ENCODE results near the gene KRTAP9-4.
"Not testable (repeated sequence)": the region's sequence is repeated elsewhere in the genome, so short reads cannot be mapped to it uniquely, and the experiment has no call there.

Gene KRTAP9-4

DNA sequence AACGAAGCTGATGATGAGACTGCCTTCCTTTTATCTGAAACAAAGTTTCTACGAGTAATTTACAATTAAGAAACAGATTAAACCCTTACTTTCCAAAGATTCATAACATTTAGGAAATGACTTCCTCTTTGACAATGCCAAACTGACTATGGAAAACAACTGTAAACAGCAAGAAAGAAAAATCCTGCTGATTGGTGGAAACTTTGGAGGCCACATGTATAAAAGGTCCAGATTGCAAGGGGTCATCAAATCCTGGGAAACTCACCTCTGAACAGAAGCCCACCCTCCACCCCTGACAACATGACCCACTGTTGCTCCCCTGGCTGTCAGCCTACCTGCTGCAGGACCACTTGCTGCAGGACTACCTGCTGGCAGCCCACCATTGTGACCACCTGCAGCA, 15.6 kb downstream of the KRTAP9-4 start, which contains the start of gene KRTAP9-6:
TSS of gene KRTAP9-6 (plus strand) at position 301 of the 400 bp plus-strand sequence. CDS start at position 301, 0 bp downstream.
- no peak within 1 kb of the TSS for H3K27ac ChIP-seq (ENCODE audit: low read depth, low read length)
- H3K36me3 ChIP-seq (ENCODE audit: control insufficient read depth in 5 of 5, insufficient read depth in 5 of 5, low read length in 5 of 5) = no peaks in the 10 kb centered on the region
- H3K4me1 ChIP-seq (ENCODE audit: control insufficient read depth in 5 of 5, insufficient read depth in 5 of 5, low read length in 5 of 5) = no peaks in the 10 kb centered on the region
- H3K9me3 ChIP-seq (ENCODE audit: control insufficient read depth in 5 of 5, low read length in 5 of 5) = no peaks in the 10 kb centered on the region
- H3K4me3 ChIP-seq (ENCODE audit: low read depth in 1 of 5, low read length in 5 of 5) = no peak within 1 kb of the TSS
- H3K9ac ChIP-seq (ENCODE audit: low read length in 5 of 5) = no peak within 1 kb of the TSS
- peaks cover 0 to 4% (median 3%) of the 10 kb centered on the region in 5 donors for H3K27me3 ChIP-seq (ENCODE audit: control insufficient read depth in 5 of 5, insufficient read depth in 4 of 5, low read length in 5 of 5)

DNA sequence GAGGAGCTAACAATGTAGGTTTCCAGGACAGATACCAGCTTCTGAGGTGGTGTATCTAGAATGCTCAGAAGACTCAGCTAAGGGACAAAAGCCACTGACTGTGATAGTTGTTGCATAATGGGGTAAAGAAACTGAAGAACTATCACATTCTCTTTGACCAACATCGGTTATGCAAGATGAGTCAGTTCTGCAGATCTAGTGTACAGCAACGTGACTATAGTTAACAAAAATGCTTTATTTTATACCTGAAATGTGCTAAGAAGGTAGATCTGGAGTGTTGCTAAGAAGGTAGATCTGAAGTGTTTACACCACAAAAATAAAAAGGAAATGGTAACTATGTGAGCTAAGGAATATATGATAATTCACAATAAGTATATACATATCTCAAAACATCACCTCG, 18.2 kb downstream of the KRTAP9-4 start:
- Histone ChIP-seq H3K9me3 (ENCODE audit: control insufficient read depth in 5 of 5, low read length in 5 of 5) (no peaks in the 10 kb centered on the region), H3K4me3 (ENCODE audit: low read depth in 1 of 5, low read length in 5 of 5) (no peak overlapping the region), H3K4me1 (ENCODE audit: control insufficient read depth in 5 of 5, insufficient read depth in 5 of 5, low read length in 5 of 5) (no peaks in the 10 kb centered on the region), H3K36me3 (ENCODE audit: control insufficient read depth in 5 of 5, insufficient read depth in 5 of 5, low read length in 5 of 5) (no peaks in the 10 kb centered on the region), H3K9ac (ENCODE audit: low read length in 5 of 5) (no peak overlapping the region), H3K27ac (ENCODE audit: low read depth, low read length) (no peak overlapping the region), H3K27me3 (ENCODE audit: control insufficient read depth in 5 of 5, insufficient read depth in 4 of 5, low read length in 5 of 5) (peaks cover 0 to 4% (median 3%) of the 10 kb centered on the region in 5 donors)

DNA sequence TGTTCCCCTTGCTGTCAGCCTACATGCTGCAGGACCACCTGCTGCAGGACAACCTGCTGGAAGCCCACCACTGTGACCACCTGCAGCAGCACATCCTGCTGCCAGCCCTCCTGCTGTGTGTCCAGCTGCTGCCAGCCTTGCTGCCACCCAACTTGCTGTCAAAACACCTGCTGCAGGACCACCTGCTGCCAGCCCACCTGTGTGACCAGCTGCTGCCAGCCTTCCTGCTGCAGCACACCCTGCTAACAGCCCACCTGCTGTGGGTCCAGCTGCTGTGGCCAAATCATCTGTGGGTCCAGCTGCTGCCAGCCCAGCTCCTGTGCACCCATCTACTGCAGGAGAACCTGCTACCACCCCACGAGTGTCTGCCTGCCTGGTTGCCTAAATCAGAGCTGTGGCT, 21.8 kb downstream of the KRTAP9-4 start:
- not testable (repeated sequence) for H3K27me3 ChIP-seq (ENCODE audit: control insufficient read depth in 5 of 5, insufficient read depth in 4 of 5, low read length in 5 of 5); H3K36me3 ChIP-seq (ENCODE audit: control insufficient read depth in 5 of 5, insufficient read depth in 5 of 5, low read length in 5 of 5); H3K27ac ChIP-seq (ENCODE audit: low read depth, low read length); H3K9ac ChIP-seq (ENCODE audit: low read length in 5 of 5); H3K9me3 ChIP-seq (ENCODE audit: control insufficient read depth in 5 of 5, low read length in 5 of 5); H3K4me1 ChIP-seq (ENCODE audit: control insufficient read depth in 5 of 5, insufficient read depth in 5 of 5, low read length in 5 of 5); H3K4me3 ChIP-seq (ENCODE audit: low read depth in 1 of 5, low read length in 5 of 5)

DNA sequence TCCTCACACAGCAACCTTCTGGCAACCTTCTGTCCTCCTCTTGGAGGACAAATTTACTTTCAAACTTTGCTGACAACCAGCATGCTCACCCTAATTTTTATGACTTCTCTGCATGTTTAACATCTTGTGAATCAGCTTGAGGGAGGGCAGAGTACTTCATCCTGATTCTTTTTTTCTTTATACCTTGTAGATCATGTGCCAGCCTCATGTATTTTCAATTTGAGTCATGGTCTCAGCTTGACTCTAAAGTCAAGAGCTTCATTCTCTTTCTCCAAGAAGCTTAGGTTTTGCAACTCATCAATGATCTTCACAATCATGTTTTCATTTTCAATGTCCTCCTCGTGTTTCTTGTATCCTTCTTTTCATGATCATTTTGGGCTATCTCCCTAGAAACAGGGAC, 22.4 kb downstream of the KRTAP9-4 start:
- Histone ChIP-seq H3K27me3 (ENCODE audit: control insufficient read depth in 5 of 5, insufficient read depth in 4 of 5, low read length in 5 of 5) (peaks cover 0 to 3% (median 0%) of the 10 kb centered on the region in 5 donors), H3K27ac (ENCODE audit: low read depth, low read length) (no peak overlapping the region), H3K4me1 (ENCODE audit: control insufficient read depth in 5 of 5, insufficient read depth in 5 of 5, low read length in 5 of 5) (no peaks in the 10 kb centered on the region), H3K36me3 (ENCODE audit: control insufficient read depth in 5 of 5, insufficient read depth in 5 of 5, low read length in 5 of 5) (no peaks in the 10 kb centered on the region), H3K4me3 (ENCODE audit: low read depth in 1 of 5, low read length in 5 of 5) (no peak overlapping the region), H3K9me3 (ENCODE audit: control insufficient read depth in 5 of 5, low read length in 5 of 5) (no peaks in the 10 kb centered on the region), H3K9ac (ENCODE audit: low read length in 5 of 5) (no peak overlapping the region)

- H3K27ac ChIP-seq (ENCODE audit: low read depth, low read length); H3K9me3 ChIP-seq (ENCODE audit: control insufficient read depth in 5 of 5, low read length in 5 of 5); H3K4me1 ChIP-seq (ENCODE audit: control insufficient read depth in 5 of 5, insufficient read depth in 5 of 5, low read length in 5 of 5); H3K27me3 ChIP-seq (ENCODE audit: control insufficient read depth in 5 of 5, insufficient read depth in 4 of 5, low read length in 5 of 5); H3K36me3 ChIP-seq (ENCODE audit: control insufficient read depth in 5 of 5, insufficient read depth in 5 of 5, low read length in 5 of 5); H3K4me3 ChIP-seq (ENCODE audit: low read depth in 1 of 5, low read length in 5 of 5); H3K9ac ChIP-seq (ENCODE audit: low read length in 5 of 5): not testable (repeated sequence)
Measured at GRCh38 chr17:41275648-41276190, 26.2 kb downstream of the KRTAP9-4 start, which contains the start of gene KRTAP9-7. KRTAP9-7 (plus strand) TSS chr17:41275698; CDS start chr17:41275698, 0 bp downstream.

DNA sequence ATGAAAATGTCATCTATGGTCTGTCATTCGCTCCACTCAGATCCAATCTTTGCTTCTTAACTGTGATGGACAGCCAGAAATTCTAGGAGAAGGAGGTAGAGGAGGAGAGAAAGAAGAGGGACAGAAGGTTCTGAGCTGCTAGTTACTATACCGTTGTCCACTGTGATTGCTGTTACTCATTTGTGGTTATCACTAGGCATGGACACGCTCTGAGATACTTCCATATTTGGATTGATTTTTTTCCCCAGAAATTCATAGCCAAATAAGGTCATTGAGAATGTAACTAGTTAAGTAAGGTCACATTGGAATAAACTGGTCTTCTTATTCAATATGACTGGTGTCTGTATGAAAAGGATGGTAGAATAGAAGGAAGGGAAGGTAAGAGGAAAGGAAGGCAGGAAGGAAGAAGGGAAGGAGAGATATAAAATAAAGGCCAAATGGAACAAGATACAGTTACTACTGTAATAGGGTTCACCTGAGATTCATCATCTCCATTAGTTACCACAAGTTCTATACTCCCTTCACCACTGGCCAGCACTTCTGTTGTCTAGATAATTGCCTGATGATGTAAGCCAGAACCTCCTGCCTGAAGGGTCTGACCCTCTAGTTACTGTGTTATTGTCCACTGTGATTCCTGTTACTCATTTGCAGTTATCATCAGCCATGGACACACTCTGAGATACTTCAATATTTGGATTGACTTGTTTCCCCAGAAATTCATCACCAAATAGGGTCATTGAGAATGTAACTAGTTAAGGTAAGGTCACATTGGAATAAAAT, 28.9 kb downstream of the KRTAP9-4 start:
- H3K36me3 ChIP-seq (ENCODE audit: control insufficient read depth in 5 of 5, insufficient read depth in 5 of 5, low read length in 5 of 5) = no peaks in the 10 kb centered on the region
- no peak overlapping the region for H3K4me3 ChIP-seq (ENCODE audit: low read depth in 1 of 5, low read length in 5 of 5)
- H3K9me3 ChIP-seq (ENCODE audit: control insufficient read depth in 5 of 5, low read length in 5 of 5) = peaks cover 0 to 6% (median 0%) of the 10 kb centered on the region in 5 donors
- H3K27me3 ChIP-seq (ENCODE audit: control insufficient read depth in 5 of 5, insufficient read depth in 4 of 5, low read length in 5 of 5) = peaks cover 0 to 7% (median 0%) of the 10 kb centered on the region in 5 donors
- H3K9ac ChIP-seq (ENCODE audit: low read length in 5 of 5) = no peak overlapping the region
- H3K4me1 ChIP-seq (ENCODE audit: control insufficient read depth in 5 of 5, insufficient read depth in 5 of 5, low read length in 5 of 5) = no peaks in the 10 kb centered on the region
- H3K27ac ChIP-seq (ENCODE audit: low read depth, low read length) = no peak overlapping the region

GRCh38 chr17:41284043-41284442, 34.6 kb downstream of the KRTAP9-4 start:
- peaks cover 0 to 6% (median 0%) of the 10 kb centered on the region in 5 donors for H3K9me3 ChIP-seq (ENCODE audit: control insufficient read depth in 5 of 5, low read length in 5 of 5)
- peaks cover 0 to 4% (median 1%) of the 10 kb centered on the region in 5 donors for H3K27me3 ChIP-seq (ENCODE audit: control insufficient read depth in 5 of 5, insufficient read depth in 4 of 5, low read length in 5 of 5)
- H3K9ac ChIP-seq (ENCODE audit: low read length in 5 of 5) = no peak overlapping the region
- no peaks in the 10 kb centered on the region for H3K36me3 ChIP-seq (ENCODE audit: control insufficient read depth in 5 of 5, insufficient read depth in 5 of 5, low read length in 5 of 5)
- H3K4me3 ChIP-seq (ENCODE audit: low read depth in 1 of 5, low read length in 5 of 5) = no peak overlapping the region
- no peak overlapping the region for H3K27ac ChIP-seq (ENCODE audit: low read depth, low read length)
- no peaks in the 10 kb centered on the region for H3K4me1 ChIP-seq (ENCODE audit: control insufficient read depth in 5 of 5, insufficient read depth in 5 of 5, low read length in 5 of 5)

GRCh38 chr17:41284546-41284945, 35.1 kb downstream of the KRTAP9-4 start:
- Histone ChIP-seq H3K27me3 (ENCODE audit: control insufficient read depth in 5 of 5, insufficient read depth in 4 of 5, low read length in 5 of 5) (peaks cover 0 to 4% (median 2%) of the 10 kb centered on the region in 5 donors), H3K4me3 (ENCODE audit: low read depth in 1 of 5, low read length in 5 of 5) (no peak overlapping the region), H3K27ac (ENCODE audit: low read depth, low read length) (no peak overlapping the region), H3K9me3 (ENCODE audit: control insufficient read depth in 5 of 5, low read length in 5 of 5) (peaks cover 0 to 6% (median 0%) of the 10 kb centered on the region in 5 donors), H3K36me3 (ENCODE audit: control insufficient read depth in 5 of 5, insufficient read depth in 5 of 5, low read length in 5 of 5) (no peaks in the 10 kb centered on the region), H3K9ac (ENCODE audit: low read length in 5 of 5) (no peak overlapping the region), H3K4me1 (ENCODE audit: control insufficient read depth in 5 of 5, insufficient read depth in 5 of 5, low read length in 5 of 5) (no peaks in the 10 kb centered on the region)

DNA sequence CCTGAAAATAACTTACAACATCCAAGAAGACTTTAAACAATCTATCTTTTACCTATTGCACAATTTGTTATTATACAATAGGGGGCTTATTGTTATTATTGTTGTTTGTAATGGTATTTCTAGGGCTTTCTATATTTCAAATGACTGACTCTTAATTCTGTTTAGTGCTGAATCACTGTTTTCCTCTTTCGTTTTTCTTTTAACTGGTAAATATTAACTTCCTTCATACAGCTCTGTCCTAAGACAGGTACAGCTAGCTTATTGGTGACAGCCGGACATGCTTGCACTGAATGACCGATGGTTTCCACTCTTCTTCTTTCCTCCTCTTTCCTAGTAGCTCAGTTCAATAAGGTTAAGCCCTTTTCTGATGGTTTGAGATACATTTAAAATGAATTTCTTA, 37.6 kb downstream of the KRTAP9-4 start:
- H3K27ac ChIP-seq (ENCODE audit: low read depth, low read length) = no peak overlapping the region
- H3K36me3 ChIP-seq (ENCODE audit: control insufficient read depth in 5 of 5, insufficient read depth in 5 of 5, low read length in 5 of 5) = no peaks in the 10 kb centered on the region
- peaks cover 0 to 4% (median 0%) of the 10 kb centered on the region in 5 donors for H3K27me3 ChIP-seq (ENCODE audit: control insufficient read depth in 5 of 5, insufficient read depth in 4 of 5, low read length in 5 of 5)
- no peaks in the 10 kb centered on the region for H3K4me1 ChIP-seq (ENCODE audit: control insufficient read depth in 5 of 5, insufficient read depth in 5 of 5, low read length in 5 of 5)
- no peaks in the 10 kb centered on the region for H3K9me3 ChIP-seq (ENCODE audit: control insufficient read depth in 5 of 5, low read length in 5 of 5)
- no peak overlapping the region for H3K9ac ChIP-seq (ENCODE audit: low read length in 5 of 5)
- H3K4me3 ChIP-seq (ENCODE audit: low read depth in 1 of 5, low read length in 5 of 5) = no peak overlapping the region

- Histone ChIP-seq H3K27me3 (ENCODE audit: control insufficient read depth in 5 of 5, insufficient read depth in 4 of 5, low read length in 5 of 5) (peaks cover 0 to 5% (median 3%) of the 10 kb centered on the region in 5 donors), H3K4me3 (ENCODE audit: low read depth in 1 of 5, low read length in 5 of 5) (no peak overlapping the region), H3K36me3 (ENCODE audit: control insufficient read depth in 5 of 5, insufficient read depth in 5 of 5, low read length in 5 of 5) (no peaks in the 10 kb centered on the region), H3K9ac (ENCODE audit: low read length in 5 of 5) (no peak overlapping the region), H3K4me1 (ENCODE audit: control insufficient read depth in 5 of 5, insufficient read depth in 5 of 5, low read length in 5 of 5) (no peaks in the 10 kb centered on the region), H3K9me3 (ENCODE audit: control insufficient read depth in 5 of 5, low read length in 5 of 5) (no peaks in the 10 kb centered on the region), H3K27ac (ENCODE audit: low read depth, low read length) (no peak overlapping the region)
Measured at GRCh38 chr17:41294016-41294415, 44.5 kb downstream of the KRTAP9-4 start.
